Omental fat pad (tissue), 4 donors: ENCODE data around the gene PASK. TPM values are rescaled to one million over a fixed set of nuclear protein-coding genes. Genes with fewer than 3 reads are reported as not detected.

Experiments
- ATAC-seq: fragments of 150-250 bp; one replicate; pipeline ENCODE4 v1.9.1; 2016; ENCODE audit warnings: mild to moderate bottlenecking, moderate library complexity; ENCODE audit not compliant: low FRiP score
- DNase-seq: peaks from one replicate; pipeline ENCODE4 v3.0.0-alpha.2; 2019; ENCODE audit warnings: low spot score
- total RNA-seq, 4 donors: library from RNA; depleted of rRNA; stranded (reverse); fragments of >200 nt; gene quantifications; one replicate each; pipeline ENCODE4 v1.1.0, GENCODE V29; 2016
- TF ChIP-seq, protein P1 (sequence below), 3 donors: fragments of 450-650 bp; IDR thresholded peaks; one replicate each; pipeline ENCODE4 v1.5.1; 2016 to 2017; ENCODE audit warnings: antibody characterized with exemption in 3 of 3, mild to moderate bottlenecking in 3 of 3, moderate library complexity in 2 of 3

The PASK gene
- total RNA-seq, 4 donors from 2014 or later: 2.1 to 7.3 (median 6.1) TPM

DNA sequence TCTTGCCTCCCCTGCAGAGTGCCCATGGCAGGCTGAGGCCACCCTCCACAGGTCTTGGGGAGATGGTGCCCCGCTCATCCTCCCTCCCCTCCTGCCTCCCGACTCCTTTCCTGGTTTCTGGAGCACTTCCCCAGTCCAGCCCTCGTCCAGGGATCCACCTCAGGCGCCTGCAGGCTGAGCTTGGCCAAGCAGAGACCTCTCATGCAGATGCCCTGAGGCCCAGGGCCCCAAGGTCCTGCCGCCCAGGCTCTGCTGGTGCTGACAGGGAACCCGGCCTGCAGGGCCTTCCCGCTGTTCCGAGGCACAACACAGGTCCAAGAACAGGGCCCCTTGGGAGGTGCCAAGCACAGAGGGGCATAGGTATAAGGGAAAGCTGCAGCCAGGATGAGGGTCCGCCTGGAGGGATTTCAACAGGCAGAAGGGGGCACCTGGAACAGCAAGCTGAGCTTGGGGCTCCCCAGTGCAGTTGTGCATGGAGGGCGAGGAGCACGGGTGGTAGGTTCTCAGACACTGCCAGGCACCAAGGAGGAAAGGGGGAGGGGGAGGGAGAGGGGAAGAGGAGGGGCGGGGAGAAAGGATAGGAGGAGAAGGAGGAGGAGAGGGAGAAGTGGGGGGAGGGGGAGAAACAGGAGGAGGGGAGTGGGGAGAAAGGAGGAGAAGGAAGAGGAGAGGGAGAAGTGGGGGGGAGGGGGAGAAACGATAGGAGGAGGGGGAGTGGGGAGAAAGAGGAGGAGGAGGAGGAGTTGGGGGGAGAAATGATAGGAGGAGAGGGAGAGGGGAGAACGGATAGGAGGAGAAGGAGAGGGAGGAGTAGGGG lies 38.0 kb upstream of the PASK start:
- DNase-seq: no peak
- ATAC-seq: no peak
- TF ChIP-seq, protein P1, sequence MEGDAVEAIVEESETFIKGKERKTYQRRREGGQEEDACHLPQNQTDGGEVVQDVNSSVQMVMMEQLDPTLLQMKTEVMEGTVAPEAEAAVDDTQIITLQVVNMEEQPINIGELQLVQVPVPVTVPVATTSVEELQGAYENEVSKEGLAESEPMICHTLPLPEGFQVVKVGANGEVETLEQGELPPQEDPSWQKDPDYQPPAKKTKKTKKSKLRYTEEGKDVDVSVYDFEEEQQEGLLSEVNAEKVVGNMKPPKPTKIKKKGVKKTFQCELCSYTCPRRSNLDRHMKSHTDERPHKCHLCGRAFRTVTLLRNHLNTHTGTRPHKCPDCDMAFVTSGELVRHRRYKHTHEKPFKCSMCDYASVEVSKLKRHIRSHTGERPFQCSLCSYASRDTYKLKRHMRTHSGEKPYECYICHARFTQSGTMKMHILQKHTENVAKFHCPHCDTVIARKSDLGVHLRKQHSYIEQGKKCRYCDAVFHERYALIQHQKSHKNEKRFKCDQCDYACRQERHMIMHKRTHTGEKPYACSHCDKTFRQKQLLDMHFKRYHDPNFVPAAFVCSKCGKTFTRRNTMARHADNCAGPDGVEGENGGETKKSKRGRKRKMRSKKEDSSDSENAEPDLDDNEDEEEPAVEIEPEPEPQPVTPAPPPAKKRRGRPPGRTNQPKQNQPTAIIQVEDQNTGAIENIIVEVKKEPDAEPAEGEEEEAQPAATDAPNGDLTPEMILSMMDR (IDR thresholded peaks at IDR 0.05): no peak

DNA sequence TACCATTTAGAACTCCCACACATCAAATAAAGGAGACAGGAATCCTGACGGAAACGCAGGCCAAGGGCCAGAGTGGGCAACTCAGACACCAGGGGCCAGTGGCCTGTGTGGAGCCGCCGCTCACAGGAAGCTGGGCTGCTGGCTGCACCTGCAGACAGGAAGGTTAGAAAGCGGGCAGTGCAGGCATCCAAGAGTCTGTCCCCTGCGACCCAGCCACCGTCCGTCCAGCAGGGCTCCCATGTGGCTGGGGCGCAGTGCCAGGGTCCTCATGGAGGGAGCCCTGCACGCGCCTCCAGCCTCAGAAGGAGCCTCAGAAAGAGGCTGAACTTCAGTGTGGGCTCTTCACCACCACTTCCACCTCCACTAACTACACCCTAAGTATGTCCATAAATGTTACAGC lies 36.7 kb upstream of the PASK start:
- ATAC-seq (no peak), DNase-seq (no peak)
- TF ChIP-seq, protein P1 (IDR thresholded peaks at IDR 0.05): no peak

DNA sequence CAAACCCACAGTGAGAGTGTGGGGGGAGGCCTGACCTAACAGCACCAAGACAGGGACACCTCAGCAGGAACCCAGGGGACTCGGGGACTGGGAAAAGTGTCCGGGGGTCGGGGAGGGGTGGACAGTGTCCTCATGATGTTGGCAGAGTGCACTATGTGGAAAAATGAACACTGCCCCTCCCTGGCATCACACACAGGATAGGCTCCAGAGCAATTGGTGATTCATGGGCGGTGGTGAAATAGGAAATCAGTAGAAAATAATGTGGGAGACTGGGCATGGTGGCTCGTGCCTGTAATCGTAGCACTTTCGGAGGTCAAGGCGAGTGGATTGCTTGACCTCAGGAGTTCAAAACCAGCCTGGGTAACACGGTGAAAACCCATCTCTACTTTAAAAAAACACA lies 35.6 kb upstream of the PASK start:
- DNase-seq (no peak), ATAC-seq (no peak)
- TF ChIP-seq, protein P1 (IDR thresholded peaks at IDR 0.05): no peak

DNA sequence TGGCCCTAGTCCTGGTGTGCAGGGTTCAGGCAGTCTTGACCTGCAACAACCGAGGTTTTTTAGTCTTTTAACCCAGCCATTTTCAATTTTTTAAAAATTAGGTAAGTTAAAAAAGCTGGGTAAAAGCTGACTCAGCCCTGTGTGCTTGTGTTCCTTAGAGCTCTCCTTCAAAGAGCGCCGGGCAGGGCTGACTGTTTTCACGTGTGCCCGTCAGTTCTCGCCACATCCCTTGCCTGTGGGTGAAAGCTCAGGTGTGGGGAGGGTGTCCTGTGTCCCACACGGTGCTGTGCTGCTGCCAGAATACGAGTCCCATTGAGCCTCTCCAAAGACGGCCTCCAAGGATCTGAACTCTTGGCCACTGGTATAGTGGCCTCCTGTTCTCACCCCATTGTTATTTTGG lies 33.9 kb upstream of the PASK start:
- DNase-seq (no peak), ATAC-seq (no peak)
- TF ChIP-seq, protein P1 (IDR thresholded peaks at IDR 0.05): no peak

DNA sequence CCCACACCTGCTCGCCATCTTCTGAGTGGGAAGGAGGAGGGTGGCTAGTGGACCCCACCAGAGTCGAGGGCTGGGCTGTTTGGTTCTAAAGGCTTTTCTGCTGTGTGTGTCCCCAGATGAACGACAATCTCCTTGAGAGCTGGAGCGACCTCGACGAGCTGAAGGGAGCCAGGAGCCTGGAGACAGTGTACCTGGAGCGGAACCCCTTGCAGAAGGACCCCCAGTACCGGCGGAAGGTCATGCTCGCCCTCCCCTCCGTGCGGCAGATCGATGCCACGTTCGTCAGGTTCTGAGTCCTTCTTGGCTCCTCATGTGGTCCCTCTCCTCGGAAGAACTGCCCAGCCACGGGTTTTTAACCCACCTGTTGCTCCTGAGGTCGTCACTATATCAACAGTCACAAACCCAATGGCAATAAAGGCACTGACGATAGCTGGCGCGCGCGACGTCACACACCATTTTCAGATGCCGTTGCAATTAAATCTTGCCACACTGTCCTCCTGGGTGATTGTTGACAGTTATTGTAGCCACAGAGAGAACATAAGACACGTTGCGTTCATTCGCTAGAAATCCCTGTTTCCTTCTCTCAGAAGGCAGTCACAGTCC lies 33.4 kb upstream of the PASK start:
- TF ChIP-seq, protein P1 (IDR thresholded peaks at IDR 0.05): no peak

DNA sequence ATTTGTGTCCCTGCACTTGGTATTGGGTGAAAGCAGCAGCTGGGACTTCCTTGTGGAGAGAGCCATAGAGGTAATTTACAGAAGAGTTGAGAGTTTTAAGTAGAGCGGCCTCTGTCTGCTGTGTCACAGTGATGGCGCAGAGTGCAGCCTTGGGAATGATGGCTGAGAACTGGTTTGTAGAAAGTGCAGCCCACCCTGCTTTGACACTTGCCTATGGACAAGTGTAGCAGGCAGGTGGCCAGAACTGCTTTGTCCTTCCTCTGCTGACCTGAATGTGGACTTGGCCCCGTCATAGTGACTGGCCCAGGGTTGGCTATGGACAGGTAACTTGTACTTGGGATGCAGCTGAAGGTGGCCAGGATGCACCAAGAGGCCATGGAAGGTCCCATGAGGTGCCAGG lies 32.9 kb upstream of the PASK start:
- ATAC-seq (no peak), DNase-seq (no peak)
- TF ChIP-seq, protein P1 (IDR thresholded peaks at IDR 0.05): no peak

More for the DNA sequence above, 33.4 kb upstream of the PASK start:
- DNase-seq (no peak), ATAC-seq (no peak)

DNA sequence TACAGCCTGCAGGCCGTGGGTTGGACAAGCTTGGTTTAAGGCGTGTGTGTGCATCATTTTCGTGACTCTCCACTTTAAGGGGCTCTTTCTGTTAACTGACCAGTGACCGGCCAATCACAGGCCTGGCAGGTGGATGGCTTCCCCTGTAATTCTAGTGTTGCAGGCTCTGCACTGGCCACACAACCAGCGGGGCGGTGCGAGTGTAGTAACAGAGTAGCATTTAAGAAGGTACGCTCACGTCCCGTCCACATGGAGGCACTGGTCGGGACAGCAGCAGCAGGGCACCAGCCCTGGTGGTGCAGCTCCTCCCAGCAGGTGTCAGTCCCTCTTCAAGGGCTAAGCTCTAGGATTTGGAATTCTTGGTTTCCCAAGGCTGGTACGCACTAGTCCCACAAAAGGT lies 31.2 kb upstream of the PASK start:
- ATAC-seq (no peak), DNase-seq (no peak)
- TF ChIP-seq, protein P1 (IDR thresholded peaks at IDR 0.05): no peak
